SIG-M5 (cell line): ENCODE results near the gene ESM1.

Experiments
- DNase-seq: peaks from one replicate; lab custom pipeline; 2025; lab: John Stamatoyannopoulos, UW

The ESM1 gene

DNA sequence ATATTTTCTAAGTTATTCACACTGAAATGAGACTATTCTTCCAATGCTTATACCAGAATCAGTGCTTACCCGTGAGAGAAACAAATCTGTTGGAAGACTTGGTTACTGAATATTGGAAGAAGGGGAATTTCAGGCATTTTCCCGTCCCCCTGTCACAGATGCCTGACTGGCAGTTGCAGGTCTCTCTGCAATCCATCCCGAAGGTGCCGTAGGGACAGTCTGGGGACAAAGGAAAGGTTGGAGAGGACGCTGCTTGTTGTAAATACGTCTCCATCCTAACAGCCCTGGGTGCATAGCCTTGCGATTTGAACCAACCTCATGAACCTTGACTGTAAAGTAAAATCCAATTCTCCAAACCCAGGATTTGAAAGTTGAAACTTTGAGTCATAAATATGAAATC lies 3.5 kb downstream of the ESM1 start:
- DNase-seq: no peak

DNA sequence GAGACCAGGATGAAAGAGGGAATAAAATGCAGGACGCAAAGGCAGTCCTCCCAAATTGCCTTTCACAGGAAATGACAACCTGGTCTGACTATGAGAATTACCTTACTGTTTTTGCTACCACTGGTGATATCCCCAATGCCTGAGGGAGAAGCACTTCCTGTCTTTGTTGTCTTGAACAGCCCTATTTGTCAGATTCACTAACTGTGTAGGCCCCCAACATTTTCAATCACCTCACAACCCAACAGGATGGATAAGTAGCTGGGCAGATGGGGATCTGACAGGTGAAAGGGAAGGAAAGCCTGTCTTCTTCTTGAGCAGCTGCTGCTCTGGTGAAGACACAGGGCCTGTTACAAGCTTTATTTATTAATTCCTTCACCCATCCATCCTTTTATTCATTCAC lies 9.7 kb downstream of the ESM1 start:
- no peak for DNase-seq

GRCh38 chr5:54969856-54970828 lies 15.3 kb downstream of the ESM1 start:
- DNase-seq: no peak

GRCh38 chr5:54969242-54969641 lies 16.2 kb downstream of the ESM1 start:
- DNase-seq: no peak

DNA sequence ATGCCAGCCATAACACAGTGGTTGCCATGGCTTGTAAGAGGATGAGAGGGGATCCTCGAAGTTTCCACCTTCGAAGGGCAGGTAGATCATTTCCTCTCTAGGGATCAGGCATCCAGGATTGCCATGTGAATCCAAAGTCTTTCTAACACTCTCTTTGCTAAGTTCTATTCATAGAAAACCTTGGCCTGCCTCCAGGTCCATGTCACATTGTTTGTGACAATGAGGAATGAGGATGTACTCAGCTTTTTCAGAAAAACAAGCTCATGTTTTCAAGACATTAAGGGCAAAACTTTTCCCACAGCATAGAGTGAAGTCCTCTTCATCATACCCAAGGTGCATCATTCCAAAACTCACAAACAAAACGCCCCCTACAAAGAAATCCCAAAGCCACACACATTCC lies 19.6 kb downstream of the ESM1 start:
- no peak for DNase-seq

DNA sequence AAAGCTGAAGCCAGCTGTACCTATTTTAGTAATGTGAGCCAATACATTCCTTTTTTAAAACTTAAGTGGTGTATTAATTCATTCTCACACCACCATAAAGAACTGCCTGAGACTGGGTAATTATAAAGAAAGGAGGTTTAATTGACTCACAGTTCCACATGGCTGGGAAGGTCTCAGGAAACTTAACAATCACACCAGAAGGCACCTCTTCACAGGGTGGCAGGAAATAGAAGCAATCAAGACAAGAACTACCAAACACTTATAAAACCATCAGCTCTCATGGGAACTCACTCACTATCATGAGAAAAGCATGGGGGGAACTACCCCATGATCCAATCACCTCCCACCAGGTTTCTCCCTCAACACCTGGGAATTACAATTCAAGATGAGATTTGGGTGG lies 21.0 kb downstream of the ESM1 start:
- no peak for DNase-seq

DNA sequence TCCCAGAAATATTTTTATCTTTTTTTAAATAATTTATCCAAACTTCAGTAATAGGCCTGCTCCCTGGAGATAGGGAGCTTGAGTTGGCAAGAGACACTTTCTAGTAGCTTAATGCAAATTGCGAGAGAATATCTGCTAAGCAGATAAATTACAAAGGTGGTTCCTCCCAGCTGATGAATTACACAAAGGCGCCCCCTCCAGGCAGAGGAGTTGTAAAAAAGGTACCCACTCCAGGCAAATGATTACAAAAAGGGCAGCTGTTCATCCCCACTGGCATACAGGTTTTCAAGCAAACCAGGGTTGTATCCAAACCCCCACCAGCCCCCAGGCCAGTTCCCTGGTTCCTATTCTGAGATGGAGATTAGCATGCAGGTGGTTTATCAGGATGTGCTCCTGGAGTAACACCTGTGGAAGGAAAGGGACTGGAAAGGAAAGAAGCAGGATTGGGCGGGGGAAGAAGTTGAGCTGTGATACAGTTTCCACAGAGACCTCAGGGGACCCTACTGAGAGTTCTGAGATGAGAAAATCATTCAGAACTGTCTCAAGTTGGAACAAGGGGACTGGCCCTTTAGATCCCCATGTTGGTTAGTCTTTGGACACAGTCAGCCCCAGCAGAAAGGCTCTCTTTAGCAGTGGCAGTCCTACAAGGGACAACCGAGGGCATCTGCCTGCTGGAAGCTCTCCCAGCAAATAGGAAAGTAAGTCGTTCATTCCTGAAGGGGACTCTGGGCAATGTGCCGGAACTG lies 25.5 kb downstream of the ESM1 start:
- no peak for DNase-seq

DNA sequence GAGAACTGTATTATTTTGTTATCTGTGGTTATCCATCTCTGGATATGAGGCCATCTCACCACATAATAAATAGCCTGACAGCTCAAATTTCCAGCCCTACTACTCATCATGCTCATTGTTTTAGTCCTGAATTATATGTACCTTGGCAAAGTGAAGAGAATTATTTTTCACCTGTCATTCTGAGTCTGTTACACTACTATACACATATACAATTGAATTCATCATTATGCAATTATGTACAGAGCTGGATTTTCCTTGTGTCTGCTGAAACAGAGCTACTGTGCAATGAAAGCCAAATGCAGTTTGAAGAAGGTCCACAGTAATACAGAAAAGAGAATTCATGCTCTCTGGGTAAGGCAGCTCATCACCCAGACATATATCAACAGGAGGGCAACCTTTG lies 28.5 kb downstream of the ESM1 start:
- DNase-seq: no peak

GRCh38 chr5:54947187-54947586 lies 38.2 kb downstream of the ESM1 start:
- DNase-seq: no peak

DNA sequence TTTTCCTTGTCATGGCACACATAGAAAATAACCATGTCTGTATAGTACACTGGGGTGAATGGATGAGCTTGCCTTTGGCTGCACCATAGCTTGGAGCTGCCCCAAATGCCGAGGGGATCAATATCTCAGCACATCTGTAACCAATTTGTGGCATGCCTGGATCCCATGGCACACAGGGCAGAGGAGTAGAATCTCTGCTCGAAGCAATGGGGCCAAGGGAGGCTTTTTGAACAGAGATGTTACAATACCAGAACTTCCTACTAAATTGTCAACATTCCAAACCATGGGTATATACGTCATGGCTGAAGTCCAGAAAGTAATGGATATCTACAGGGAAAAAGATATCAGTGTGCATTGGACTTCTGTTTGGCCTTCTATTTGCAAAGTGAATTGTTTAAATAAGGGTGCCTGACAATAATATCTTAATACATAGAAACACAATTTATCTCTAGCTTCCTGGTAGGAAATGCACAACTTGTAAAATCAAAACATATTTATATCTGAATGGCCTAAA lies 39.0 kb downstream of the ESM1 start:
- DNase-seq: no peak

DNA sequence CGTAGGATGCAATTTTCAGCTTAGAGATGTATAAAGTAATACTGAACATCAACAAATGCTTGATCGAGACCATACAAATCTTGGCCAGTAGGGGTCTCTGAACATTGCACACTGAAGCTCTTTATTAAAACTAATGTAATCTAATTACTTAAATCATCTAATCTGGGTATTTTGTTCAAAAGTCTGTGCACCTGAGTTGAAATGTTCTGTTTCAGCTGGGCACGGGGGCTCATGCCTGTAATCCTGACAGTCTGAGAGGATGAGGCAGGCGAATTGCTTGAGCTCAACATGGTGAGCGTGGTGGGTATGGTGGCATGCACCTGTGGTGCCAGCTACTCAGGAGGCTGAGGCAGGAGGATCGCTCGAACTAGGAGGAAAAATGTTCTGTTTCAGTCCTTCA lies 41.0 kb downstream of the ESM1 start:
- no peak for DNase-seq

DNA sequence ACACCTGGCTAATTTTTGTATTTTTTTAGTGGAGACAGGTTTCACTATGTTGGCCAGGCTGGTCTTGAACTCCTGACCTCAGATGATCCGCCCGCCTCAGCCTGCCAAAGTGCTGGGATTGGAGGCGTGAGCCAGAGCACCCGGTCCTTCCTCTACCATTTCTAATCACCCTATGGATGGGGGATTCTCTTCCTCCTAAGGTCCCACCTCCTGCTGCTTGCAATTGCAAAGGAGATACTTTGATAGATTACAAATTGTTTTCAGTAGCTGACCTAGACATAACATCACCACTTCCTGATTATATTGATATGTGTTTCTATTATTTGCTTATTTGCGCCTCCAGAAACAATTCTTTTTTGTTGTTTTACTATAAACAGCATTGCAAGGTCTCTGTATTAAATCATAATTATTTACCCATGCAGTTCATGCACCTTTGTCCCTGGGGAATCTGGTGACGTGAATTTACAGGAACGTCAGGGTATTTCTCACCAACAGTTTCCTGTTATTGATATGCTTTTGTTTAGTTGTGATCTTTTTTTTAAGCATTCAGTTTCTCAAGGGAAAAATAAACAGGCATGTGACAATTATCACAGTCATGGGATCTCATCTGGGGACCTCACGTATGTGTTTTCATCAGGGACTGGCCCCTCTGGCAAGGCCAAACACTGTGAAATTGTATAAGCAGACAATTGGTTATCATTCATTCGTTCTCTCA lies 43.2 kb downstream of the ESM1 start:
- DNase-seq: no peak

DNA sequence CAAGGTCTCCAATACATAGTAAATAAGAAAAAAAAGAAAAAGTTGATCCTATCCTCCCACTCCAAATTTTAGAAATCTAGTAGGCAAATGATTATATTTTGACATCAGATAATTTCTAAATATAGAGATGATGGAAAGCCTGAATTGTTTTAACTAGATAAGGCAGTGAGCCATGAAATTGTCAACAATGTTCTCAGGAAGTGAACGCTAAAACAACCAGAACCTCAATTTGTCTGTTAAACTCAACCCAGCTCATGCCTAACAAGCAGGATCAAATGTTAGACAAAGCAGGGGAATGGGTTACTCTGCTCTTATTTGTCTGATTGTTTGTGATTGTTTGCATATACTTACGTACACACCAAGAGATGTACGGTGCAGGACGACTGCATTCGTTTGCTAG lies 49.2 kb downstream of the ESM1 start:
- no peak for DNase-seq

- no peak for DNase-seq
Observed at GRCh38 chr5:54932789-54933188, 52.6 kb downstream of the ESM1 start.

GRCh38 chr5:54930736-54931135 lies 54.7 kb downstream of the ESM1 start:
- no peak for DNase-seq
